ENCODE measurements around the gene CABLES2. TPM values are rescaled to one million over a fixed set of nuclear protein-coding genes. Genes with fewer than 3 reads are reported as not detected.
A peak's percentile ranks its signal among the peaks of the same experiment; 100 is the strongest.

Gene CABLES2
- total and polyA plus RNA-seq, 8 donors: 1.4 to 2.9 (median 1.9) TPM

DNA sequence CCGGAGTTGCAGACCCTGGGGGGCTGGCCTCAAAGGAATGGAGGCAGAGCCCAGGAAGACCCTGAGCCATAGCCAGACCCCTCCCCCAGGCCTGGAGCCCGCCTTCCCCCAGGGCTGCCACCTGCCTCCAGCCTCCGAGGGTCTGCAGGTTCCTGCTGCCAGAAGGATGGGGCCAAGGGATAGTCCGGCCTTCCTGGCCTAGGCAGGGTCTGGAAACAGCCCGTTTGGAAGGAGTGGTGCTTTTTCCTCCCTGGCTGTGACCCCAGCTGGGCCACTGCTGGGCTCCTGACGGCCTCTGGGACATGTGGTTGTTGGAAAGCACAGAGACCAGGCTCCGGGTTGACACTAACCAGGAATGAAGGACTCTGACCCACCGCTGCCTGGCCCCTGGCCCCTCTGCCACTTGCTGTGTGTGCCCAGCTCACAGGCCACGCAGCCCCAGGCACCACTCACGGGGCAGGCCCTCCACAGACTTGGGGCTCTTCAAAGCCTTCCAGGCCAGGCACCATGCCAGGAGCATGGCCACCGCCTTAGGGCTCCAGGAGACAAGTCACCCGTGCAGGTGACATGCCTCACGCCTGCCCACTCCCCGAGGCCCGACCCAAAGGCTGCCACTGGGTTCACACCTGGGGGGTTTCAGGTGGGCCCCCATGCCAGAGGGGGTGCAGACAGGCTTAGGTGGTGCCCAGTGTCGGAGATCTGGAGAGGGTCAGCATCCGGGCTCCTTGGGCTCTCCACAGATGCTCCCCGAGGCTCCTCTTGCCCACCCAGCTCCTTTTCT lies 36.1 kb downstream of the CABLES2 start:
- WGBS, 2 donors: 71 to 75% methylated on average over 18 of the region's 18 CpGs
- H3K27ac ChIP-seq: no peak overlapping the region
- H3K36me3 ChIP-seq: no peaks in the 10 kb centered on the region
- ATAC-seq (no peak), FAIRE-seq (no peak), DNase-seq (no peak)
- H3K9me3 ChIP-seq: no peaks in the 10 kb centered on the region
- H3K4me3 ChIP-seq: no peak overlapping the region
- TF ChIP-seq, protein P1, sequence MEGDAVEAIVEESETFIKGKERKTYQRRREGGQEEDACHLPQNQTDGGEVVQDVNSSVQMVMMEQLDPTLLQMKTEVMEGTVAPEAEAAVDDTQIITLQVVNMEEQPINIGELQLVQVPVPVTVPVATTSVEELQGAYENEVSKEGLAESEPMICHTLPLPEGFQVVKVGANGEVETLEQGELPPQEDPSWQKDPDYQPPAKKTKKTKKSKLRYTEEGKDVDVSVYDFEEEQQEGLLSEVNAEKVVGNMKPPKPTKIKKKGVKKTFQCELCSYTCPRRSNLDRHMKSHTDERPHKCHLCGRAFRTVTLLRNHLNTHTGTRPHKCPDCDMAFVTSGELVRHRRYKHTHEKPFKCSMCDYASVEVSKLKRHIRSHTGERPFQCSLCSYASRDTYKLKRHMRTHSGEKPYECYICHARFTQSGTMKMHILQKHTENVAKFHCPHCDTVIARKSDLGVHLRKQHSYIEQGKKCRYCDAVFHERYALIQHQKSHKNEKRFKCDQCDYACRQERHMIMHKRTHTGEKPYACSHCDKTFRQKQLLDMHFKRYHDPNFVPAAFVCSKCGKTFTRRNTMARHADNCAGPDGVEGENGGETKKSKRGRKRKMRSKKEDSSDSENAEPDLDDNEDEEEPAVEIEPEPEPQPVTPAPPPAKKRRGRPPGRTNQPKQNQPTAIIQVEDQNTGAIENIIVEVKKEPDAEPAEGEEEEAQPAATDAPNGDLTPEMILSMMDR (IDR thresholded peaks at IDR 0.05): no peak
- intact Hi-C loops (cut with DNase I): no loop called here
- peaks cover 14 to 20% (median 18%) of the 10 kb centered on the region in 3 donors for H3K4me1 ChIP-seq
- H3K27me3 ChIP-seq: no peaks in the 10 kb centered on the region

DNA sequence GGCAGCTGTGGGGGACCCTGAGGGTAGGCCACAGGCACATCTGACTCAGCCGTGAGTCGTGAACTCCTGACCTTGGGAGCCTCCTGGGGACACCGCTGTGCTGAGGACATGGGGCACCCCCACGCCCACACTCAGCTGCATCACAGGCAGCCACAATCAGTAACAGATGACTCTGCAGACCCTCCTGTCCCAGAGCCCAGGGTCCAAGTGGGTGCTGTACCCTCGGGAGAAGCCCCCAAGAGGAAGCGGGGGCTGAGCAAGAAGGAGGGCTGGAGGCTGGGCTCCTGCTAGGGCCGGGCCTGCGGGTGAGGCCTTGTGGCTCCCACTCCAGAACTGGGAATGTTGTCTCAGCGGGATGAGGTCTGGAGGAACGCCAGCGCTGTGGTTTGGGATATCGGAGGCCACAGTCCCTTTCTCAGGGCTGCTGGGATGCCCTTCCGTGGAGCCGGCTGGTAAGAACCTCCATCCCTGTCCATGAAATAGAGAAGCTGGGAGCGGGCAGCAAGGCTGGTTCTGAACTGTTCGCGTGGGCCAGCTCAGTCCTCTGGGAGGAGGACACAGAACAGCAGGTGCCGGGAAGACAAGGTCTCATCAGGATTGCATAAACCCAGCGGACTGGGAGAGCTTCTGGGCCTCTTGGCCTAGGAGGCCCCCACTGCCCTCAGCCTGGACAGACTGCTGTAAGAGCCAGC lies 36.8 kb downstream of the CABLES2 start:
- H3K27ac ChIP-seq: no peak overlapping the region
- H3K27me3 ChIP-seq: no peaks in the 10 kb centered on the region
- DNase-seq (no peak), ATAC-seq (no peak), FAIRE-seq (no peak)
- no peaks in the 10 kb centered on the region for H3K9me3 ChIP-seq
- 65 to 74% methylated on average over 19 of the region's 19 CpGs for WGBS, 2 donors
- TF ChIP-seq, protein P1 (IDR thresholded peaks at IDR 0.05): no peak
- H3K36me3 ChIP-seq: no peaks in the 10 kb centered on the region
- H3K4me1 ChIP-seq: peaks cover 16 to 27% (median 22%) of the 10 kb centered on the region in 3 donors
- intact Hi-C loops (cut with DNase I): no loop called here
- H3K4me3 ChIP-seq: no peak overlapping the region

DNA sequence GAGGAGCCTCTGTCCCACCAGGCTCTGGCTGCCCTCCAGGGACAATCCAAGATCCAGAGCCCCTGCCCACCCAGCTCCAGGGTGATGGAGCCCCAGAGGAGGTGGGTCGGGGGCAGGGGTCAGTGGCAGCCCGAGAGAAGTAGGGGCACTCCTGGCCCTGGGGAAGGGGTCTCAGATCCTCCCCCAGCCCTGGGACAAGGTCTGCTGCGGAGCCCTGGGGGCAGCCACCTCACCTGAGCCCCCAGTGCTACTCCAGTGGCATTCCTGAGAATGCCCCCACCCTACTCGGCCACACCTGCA lies 37.3 kb downstream of the CABLES2 start:
- Histone ChIP-seq H3K4me1 (peaks cover 21 to 29% (median 25%) of the 10 kb centered on the region in 3 donors), H3K27ac (no peak overlapping the region), H3K36me3 (no peaks in the 10 kb centered on the region), H3K4me3 (no peak overlapping the region), H3K27me3 (no peaks in the 10 kb centered on the region), H3K9me3 (no peaks in the 10 kb centered on the region)
- WGBS, 2 donors: 53 to 67% methylated on average over 2 to 4 of the region's 4 CpGs
- FAIRE-seq (no peak), ATAC-seq (no peak), DNase-seq (no peak)
- intact Hi-C loops (cut with DNase I): no loop called here
- TF ChIP-seq, protein P1 (IDR thresholded peaks at IDR 0.05): no peak

DNA sequence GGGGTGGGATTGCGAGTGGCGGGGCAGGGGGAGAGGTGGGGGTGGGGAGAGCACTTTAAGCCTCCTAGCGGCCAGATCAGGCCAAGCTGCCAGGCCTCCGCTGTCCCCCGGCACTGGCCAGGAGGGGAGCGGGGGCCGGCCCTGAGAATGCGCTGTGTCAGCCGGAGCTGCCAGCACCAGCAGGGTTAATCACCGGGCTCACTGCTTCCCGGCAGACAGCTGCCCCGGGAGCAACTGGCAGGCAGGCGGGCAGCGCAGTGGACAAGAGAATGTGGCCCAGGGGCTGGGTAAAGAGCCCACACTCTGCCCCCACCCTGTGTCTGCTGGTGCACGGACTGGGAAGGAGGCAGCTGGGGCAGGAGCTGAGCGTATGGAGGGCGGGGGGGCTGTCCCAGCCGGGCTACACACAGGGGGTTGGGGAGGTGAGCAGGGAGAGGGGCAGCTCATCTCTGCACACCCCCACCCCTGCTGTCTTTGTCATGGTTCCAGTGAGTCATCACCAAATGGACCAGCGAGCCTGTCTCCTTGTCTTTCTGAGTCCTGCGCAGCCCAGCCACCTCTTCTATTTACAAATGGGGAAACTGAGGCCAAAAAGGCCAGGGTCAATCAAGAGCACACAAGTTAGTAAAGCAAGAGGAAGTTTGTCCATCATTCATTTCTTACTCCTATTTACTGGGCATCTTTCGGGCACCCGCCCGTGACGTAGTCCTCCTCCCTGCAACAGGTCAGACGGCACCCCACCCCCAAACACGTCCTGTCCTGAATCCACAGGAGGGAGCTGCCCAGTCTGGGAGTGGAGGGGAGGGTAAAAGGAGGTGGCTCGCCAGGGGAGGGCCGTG lies 37.9 kb downstream of the CABLES2 start:
- ATAC-seq: peak; percentile 16 to 45 (median 24)
- Histone ChIP-seq H3K27ac (no peak overlapping the region), H3K9me3 (no peaks in the 10 kb centered on the region), H3K4me3 (peak overlapping the region in 1 of 4 donors; percentile 23), H3K36me3 (no peaks in the 10 kb centered on the region), H3K27me3 (no peaks in the 10 kb centered on the region), H3K4me1 (peaks cover 21 to 29% (median 25%) of the 10 kb centered on the region in 3 donors)
- TF ChIP-seq, protein P1 (IDR thresholded peaks at IDR 0.05): peak; percentile 15 to 38 (median 32)
- no peak for FAIRE-seq
- WGBS, 2 donors: 26 to 30% methylated on average over 24 to 28 of the region's 28 CpGs
- intact Hi-C loops (cut with DNase I): no loop called here
- peak in 1 of 6 donors; percentile 85 for DNase-seq

Measured in pancreas (tissue), 10 donors.